CD14-positive monocyte (primary cell): ENCODE results near the gene SUV39H2. TPM values are rescaled to one million over a fixed set of nuclear protein-coding genes. Genes with fewer than 3 reads are reported as not detected.

ENCODE experiments used
- DNase-seq, 3 donors: peaks; one replicate each; pipeline ENCODE4 v3.0.0-alpha.2; 2011 to 2022
- H2AFZ ChIP-seq: 2 replicates; pipeline ENCODE4 v1.6.0; 2012; ENCODE audit warnings: mild to moderate bottlenecking, low read depth, low read length, inconsistent platforms; ENCODE audit not compliant: insufficient read depth, poor library complexity, severe bottlenecking
- H3K27ac ChIP-seq, 2 donors: 1 replicate in 1 of 2; 2 replicates in 1 of 2; pipeline ENCODE4 v1.5.1; 2012 to 2013; ENCODE audit warnings: low read length in 2 of 2, control low read depth in 1 of 2, inconsistent platforms in 1 of 2, low read depth in 1 of 2, mild to moderate bottlenecking in 1 of 2
- H3K27me3 ChIP-seq, 2 donors: one replicate each; pipeline versions ENCODE4 v1.6.0 to v1.6.1; 2011 to 2013; ENCODE audit warnings: low read length in 2 of 2; ENCODE audit not compliant: control insufficient read depth in 2 of 2, insufficient read depth in 2 of 2
- H3K36me3 ChIP-seq, 2 donors: replicated peaks in 1 of 2; 1 replicate in 1 of 2; 2 replicates in 1 of 2; pipeline versions ENCODE4 v1.5.1 to v1.6.1; 2012 to 2013; ENCODE audit warnings: low read length in 2 of 2, control low read depth in 1 of 2, inconsistent platforms in 1 of 2, mild to moderate bottlenecking in 1 of 2; ENCODE audit not compliant: insufficient read depth in 2 of 2, control insufficient read depth in 1 of 2
- H3K4me1 ChIP-seq, 2 donors: 1 replicate in 1 of 2; 2 replicates in 1 of 2; pipeline versions ENCODE4 v1.5.1 to v1.6.1; 2012 to 2013; ENCODE audit warnings: low read length in 2 of 2, control low read depth in 1 of 2, inconsistent platforms in 1 of 2, mild to moderate bottlenecking in 1 of 2, moderate library complexity in 1 of 2; ENCODE audit not compliant: insufficient read depth in 2 of 2, control insufficient read depth in 1 of 2
- H3K4me2 ChIP-seq: replicated peaks from 2 replicates; pipeline ENCODE3; 2012; ENCODE audit warnings: low read length, moderate library complexity, mild to moderate bottlenecking; ENCODE audit not compliant: poor library complexity, severe bottlenecking; ENCODE audit errors: extremely low read depth
- H3K4me3 ChIP-seq, 3 experiments: fragments of 200-600 bp in 1 of 3; sonication (generic) in 1 of 3; replicated peaks in 1 of 3; 1 replicate in 2 of 3; 2 replicates in 1 of 3; pipeline ENCODE4 v1.5.1; 2011 to 2013; ENCODE audit warnings: low read length in 3 of 3, mild to moderate bottlenecking in 3 of 3, control low read depth in 2 of 3, low read depth in 2 of 3, inconsistent platforms in 1 of 3, moderate library complexity in 1 of 3
- H3K79me2 ChIP-seq: 2 replicates; pipeline ENCODE4 v1.6.0; 2012; ENCODE audit warnings: mild to moderate bottlenecking, control low read depth, inconsistent platforms, low read length, moderate library complexity; ENCODE audit not compliant: insufficient read depth
- H3K9ac ChIP-seq: 2 replicates; pipeline ENCODE4 v1.6.0; 2017; ENCODE audit warnings: low read length, mild to moderate bottlenecking; ENCODE audit not compliant: insufficient read depth, poor library complexity, severe bottlenecking
- H3K9me3 ChIP-seq, 2 donors: replicated peaks in 1 of 2; 1 replicate in 1 of 2; 2 replicates in 1 of 2; pipeline versions ENCODE4 v1.5.1 to v1.6.1; 2012 to 2013; ENCODE audit warnings: low read length in 2 of 2, control low read depth in 1 of 2; ENCODE audit not compliant: control insufficient read depth in 1 of 2, insufficient read depth in 1 of 2
- H4K20me1 ChIP-seq: 2 replicates; pipeline ENCODE4 v1.6.0; 2012; ENCODE audit warnings: mild to moderate bottlenecking, low read length, control low read depth, moderate library complexity; ENCODE audit not compliant: insufficient read depth
- H3K27ac Mint-ChIP-seq, 7 donors: one replicate each; pipeline ENCODE4 v1.8.0; 2020; ENCODE audit warnings: mild to moderate bottlenecking in 7 of 7, mixed read lengths in 7 of 7, moderate library complexity in 6 of 7, inconsistent platforms in 2 of 7
- H3K27me3 Mint-ChIP-seq, 3 donors: one replicate each; pipeline ENCODE4 v1.8.0; 2021 to 2022; ENCODE audit warnings: low read depth in 3 of 3, mild to moderate bottlenecking in 3 of 3, mixed read lengths in 3 of 3, moderate library complexity in 3 of 3, inconsistent platforms in 1 of 3
- H3K36me3 Mint-ChIP-seq, 2 donors: one replicate each; pipeline ENCODE4 v1.8.0; 2020; ENCODE audit warnings: mixed read lengths in 2 of 2, inconsistent platforms in 1 of 2, mild to moderate bottlenecking in 1 of 2
- H3K4me1 Mint-ChIP-seq: one replicate; pipeline ENCODE4 v1.8.0; 2020; ENCODE audit warnings: mild to moderate bottlenecking, mixed read lengths
- H3K4me3 Mint-ChIP-seq, 2 donors: one replicate each; pipeline ENCODE4 v1.8.0; 2020; ENCODE audit warnings: mild to moderate bottlenecking in 2 of 2, mixed read lengths in 2 of 2, moderate library complexity in 1 of 2
- H3K9me3 Mint-ChIP-seq, 7 donors: one replicate each; pipeline ENCODE4 v1.8.0; 2020 to 2022; ENCODE audit warnings: mixed read lengths in 7 of 7, mild to moderate bottlenecking in 6 of 7, moderate library complexity in 6 of 7, inconsistent platforms in 2 of 7
- WGBS: methylation state at CpG from one replicate; pipeline ENCODE4 v1.1.5; 2013; ENCODE audit warnings: missing lambda C conversion rate; ENCODE audit not compliant: insufficient coverage; 5-methylcytosine and 5-hydroxymethylcytosine counted together
- intact Hi-C, 2 donors: fragments of 100-400 bp; cut with micrococcal nuclease; formaldehyde crosslinking; loops; one replicate each; pipeline versions ENCODE4 v1.15.0 to v1.15.1; 2023
- polyA plus RNA-seq, 3 donors: library from polyadenylated mRNA; depleted of rRNA in 1 of 3; unstranded in 2 of 3; stranded (reverse) in 1 of 3; fragments of 300-500 nt in 2 of 3; fragments of >200 nt in 1 of 3; fragmentation: Illumina TruSeq in 2 of 3; gene quantifications; 1 replicate in 2 of 3; 2 replicates in 1 of 3; pipeline ENCODE4 v1.2.3, GENCODE V29; 2012 to 2021
- TF ChIP-seq, protein P1 (sequence below): fragments of 200-600 bp; IDR thresholded peaks from one replicate; pipeline ENCODE4 v1.8.0; 2022; ENCODE audit warnings: antibody characterized with exemption, mild to moderate bottlenecking

Gene SUV39H2
- polyA plus RNA-seq, 3 donors = 0.85 to 1.2 (median 0.86) TPM

DNA sequence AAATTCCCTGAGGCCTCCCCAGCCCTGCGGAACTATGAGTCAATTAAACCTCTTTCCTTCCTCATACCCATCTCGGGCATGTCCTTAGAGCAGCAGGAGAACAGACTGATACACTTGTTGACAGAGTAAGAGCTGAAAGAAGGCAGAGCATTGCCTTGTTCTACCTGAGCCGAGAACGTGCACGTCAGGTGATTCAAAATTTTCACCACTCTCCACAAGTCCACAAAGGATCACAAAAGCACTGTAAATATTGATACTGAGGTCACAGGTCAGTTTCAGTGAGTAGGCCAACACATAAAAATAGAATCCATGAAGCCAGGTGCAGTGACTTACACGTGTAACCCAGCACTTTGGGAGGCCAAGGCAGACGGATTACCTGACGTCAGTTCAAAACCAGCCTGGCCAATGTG, 47.4 kb downstream of the SUV39H2 start:
- TF ChIP-seq, protein P1, sequence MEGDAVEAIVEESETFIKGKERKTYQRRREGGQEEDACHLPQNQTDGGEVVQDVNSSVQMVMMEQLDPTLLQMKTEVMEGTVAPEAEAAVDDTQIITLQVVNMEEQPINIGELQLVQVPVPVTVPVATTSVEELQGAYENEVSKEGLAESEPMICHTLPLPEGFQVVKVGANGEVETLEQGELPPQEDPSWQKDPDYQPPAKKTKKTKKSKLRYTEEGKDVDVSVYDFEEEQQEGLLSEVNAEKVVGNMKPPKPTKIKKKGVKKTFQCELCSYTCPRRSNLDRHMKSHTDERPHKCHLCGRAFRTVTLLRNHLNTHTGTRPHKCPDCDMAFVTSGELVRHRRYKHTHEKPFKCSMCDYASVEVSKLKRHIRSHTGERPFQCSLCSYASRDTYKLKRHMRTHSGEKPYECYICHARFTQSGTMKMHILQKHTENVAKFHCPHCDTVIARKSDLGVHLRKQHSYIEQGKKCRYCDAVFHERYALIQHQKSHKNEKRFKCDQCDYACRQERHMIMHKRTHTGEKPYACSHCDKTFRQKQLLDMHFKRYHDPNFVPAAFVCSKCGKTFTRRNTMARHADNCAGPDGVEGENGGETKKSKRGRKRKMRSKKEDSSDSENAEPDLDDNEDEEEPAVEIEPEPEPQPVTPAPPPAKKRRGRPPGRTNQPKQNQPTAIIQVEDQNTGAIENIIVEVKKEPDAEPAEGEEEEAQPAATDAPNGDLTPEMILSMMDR = no peak
- H3K36me3 Mint-ChIP-seq = peaks cover 85 to 99% of the 10 kb centered on the region in 2 donors
- no peaks in the 10 kb centered on the region for H3K4me1 Mint-ChIP-seq
- Histone ChIP-seq H3K4me3 (no peak overlapping the region), H3K9ac (no peak overlapping the region), H3K79me2 (peaks cover 20% of the 10 kb centered on the region), H3K4me2 (no peak overlapping the region), H3K27me3 (no peaks in the 10 kb centered on the region), H3K4me1 (no peaks in the 10 kb centered on the region), H3K9me3 (no peaks in the 10 kb centered on the region), H3K36me3 (peaks cover 88 to 99% of the 10 kb centered on the region in 2 donors), H4K20me1 (peaks cover 28% of the 10 kb centered on the region), H3K27ac (no peak overlapping the region), H2AFZ (no peak overlapping the region)
- H3K27me3 Mint-ChIP-seq = no peaks in the 10 kb centered on the region
- peak overlapping the region in 2 of 7 donors; percentile 10 to 33 for H3K27ac Mint-ChIP-seq
- H3K9me3 Mint-ChIP-seq = peaks cover 0 to 1% (median 0%) of the 10 kb centered on the region in 7 donors
- 90% methylated on average over 3 of the region's 8 CpGs for WGBS
- no peak overlapping the region for H3K4me3 Mint-ChIP-seq
- DNase-seq = no peak
- intact Hi-C loops = no loop called here

DNA sequence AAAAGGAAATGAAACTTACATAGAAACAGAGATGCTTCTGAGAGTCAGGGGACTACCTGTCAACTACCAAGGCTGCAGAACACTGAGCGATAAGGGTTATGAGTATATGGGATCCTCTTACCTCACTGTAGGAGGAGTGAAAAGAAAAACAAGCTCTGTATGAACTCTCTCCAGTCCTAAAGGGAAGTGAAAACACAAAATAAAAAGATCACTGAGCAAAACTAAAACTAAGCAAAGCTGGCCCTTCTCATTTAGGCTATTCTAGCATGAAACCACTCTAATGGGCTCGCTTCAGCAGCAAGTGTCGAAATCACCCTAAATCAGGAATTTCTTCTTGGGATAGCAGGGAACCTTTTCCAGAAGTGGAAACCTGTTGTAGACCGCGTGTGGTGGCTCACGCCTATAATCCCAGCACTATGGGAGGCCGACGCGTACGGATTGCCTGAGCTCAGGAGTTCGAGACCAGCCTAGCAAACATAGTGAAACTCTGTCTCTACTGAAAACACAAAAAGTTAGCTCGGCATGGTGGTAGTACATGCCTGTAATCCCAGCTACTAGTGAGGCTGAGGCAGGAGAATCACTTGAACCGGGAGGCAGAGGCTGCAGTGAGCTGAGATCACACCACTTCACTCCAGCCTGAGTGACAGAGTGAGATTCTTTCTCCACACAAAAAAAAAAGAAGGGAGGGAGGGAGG, 48.2 kb downstream of the SUV39H2 start:
- TF ChIP-seq, protein P1 = no peak
- H3K27ac Mint-ChIP-seq = peak overlapping the region in 3 of 7 donors; percentile 16 to 75 (median 27)
- H3K27me3 Mint-ChIP-seq = no peaks in the 10 kb centered on the region
- Histone ChIP-seq H3K9me3 (no peaks in the 10 kb centered on the region), H4K20me1 (peaks cover 31% of the 10 kb centered on the region), H3K4me1 (no peaks in the 10 kb centered on the region), H3K36me3 (peaks cover 87 to 99% of the 10 kb centered on the region in 2 donors), H2AFZ (no peak overlapping the region), H3K27ac (no peak overlapping the region), H3K4me3 (no peak overlapping the region), H3K27me3 (no peaks in the 10 kb centered on the region), H3K79me2 (peaks cover 20% of the 10 kb centered on the region), H3K4me2 (no peak overlapping the region), H3K9ac (no peak overlapping the region)
- 90% methylated on average over 9 of the region's 13 CpGs for WGBS
- H3K9me3 Mint-ChIP-seq = no peaks in the 10 kb centered on the region
- H3K4me1 Mint-ChIP-seq = no peaks in the 10 kb centered on the region
- DNase-seq = no peak
- peaks cover 83 to 99% of the 10 kb centered on the region in 2 donors for H3K36me3 Mint-ChIP-seq
- no peak overlapping the region for H3K4me3 Mint-ChIP-seq
- intact Hi-C loops = no loop called here
